ENCODE results near the gene LUZP2. TPM values are rescaled to one million over a fixed set of nuclear protein-coding genes. Genes with fewer than 3 reads are reported as not detected.
A peak's percentile ranks its signal among the peaks of the same experiment; 100 is the strongest.

LUZP2 gene
- polyA plus RNA-seq, 1 donor from 2014 or later = 15.5 TPM

DNA sequence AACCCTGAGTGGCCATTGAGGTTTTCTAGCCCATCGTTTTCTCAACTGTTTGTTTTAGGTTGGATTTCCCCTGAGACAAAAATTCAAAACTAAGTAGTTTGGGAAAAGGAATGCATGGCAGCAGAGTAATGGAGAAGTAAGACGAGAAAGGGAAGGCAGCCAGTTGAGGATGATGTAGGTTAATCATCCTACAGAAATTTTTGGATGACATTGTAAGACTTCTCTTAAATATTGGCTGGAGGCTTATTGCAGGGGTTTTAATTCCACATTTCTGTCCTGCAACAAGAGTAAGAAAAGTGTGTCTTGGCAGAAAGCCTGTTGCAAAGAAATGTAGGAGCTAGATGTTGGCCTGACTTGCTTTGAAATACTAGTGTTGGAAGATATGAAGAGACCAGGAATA, 308.8 kb downstream of the LUZP2 start:
- no peaks in the 10 kb centered on the region for H3K79me2 ChIP-seq (replicated peaks; ENCODE audit: insufficient read depth, low read length)
- no peak overlapping the region for H3K9ac ChIP-seq (ENCODE audit: low read length)
- no peak overlapping the region for H3K4me2 ChIP-seq (ENCODE audit: low read length)
- no peak overlapping the region for H3K4me3 ChIP-seq (ENCODE audit: low read length)
- no peaks in the 10 kb centered on the region for H3F3A ChIP-seq (ENCODE audit: insufficient read depth, low read length, poor library complexity, severe bottlenecking)
- H3K27me3 ChIP-seq (ENCODE audit: insufficient read depth, low read depth, low read length) = no peaks in the 10 kb centered on the region
- no peaks in the 10 kb centered on the region for H3K9me2 ChIP-seq (ENCODE audit: insufficient read depth, low read length)
- no peak for TF ChIP-seq RAD21 (conservative IDR thresholded peaks at IDR 0.05)
- no peaks in the 10 kb centered on the region for H3K36me3 ChIP-seq (ENCODE audit: insufficient read depth, low read length)
- no peaks in the 10 kb centered on the region for H3K9me3 ChIP-seq (ENCODE audit: low read length)
- H4K20me1 ChIP-seq (ENCODE audit: insufficient read depth) = no peaks in the 10 kb centered on the region
- H2AFZ ChIP-seq (ENCODE audit: low read depth, low read length) = no peak overlapping the region
- H3K27ac ChIP-seq (ENCODE audit: low read length) = no peak overlapping the region

DNA sequence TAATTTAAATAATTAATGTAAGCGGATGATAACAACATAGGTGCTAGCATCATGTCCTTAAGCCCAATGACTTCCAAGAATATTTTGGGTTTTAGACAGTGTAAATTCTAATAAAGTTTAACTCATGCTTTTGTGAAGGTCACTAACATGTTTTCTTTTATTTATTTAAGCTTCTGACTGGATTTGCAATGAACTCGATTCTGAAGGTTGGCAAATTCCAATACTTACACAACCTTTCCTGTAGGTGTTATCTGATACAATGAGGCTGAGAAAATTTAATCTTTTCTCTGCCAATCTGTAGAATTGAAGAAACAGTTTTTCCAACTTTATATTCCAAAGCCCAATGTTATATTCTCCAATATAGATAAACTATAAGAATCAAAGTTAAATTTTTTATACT, 311.3 kb downstream of the LUZP2 start:
- H3F3A ChIP-seq (ENCODE audit: insufficient read depth, low read length, poor library complexity, severe bottlenecking) = no peaks in the 10 kb centered on the region
- TF ChIP-seq, protein P1, sequence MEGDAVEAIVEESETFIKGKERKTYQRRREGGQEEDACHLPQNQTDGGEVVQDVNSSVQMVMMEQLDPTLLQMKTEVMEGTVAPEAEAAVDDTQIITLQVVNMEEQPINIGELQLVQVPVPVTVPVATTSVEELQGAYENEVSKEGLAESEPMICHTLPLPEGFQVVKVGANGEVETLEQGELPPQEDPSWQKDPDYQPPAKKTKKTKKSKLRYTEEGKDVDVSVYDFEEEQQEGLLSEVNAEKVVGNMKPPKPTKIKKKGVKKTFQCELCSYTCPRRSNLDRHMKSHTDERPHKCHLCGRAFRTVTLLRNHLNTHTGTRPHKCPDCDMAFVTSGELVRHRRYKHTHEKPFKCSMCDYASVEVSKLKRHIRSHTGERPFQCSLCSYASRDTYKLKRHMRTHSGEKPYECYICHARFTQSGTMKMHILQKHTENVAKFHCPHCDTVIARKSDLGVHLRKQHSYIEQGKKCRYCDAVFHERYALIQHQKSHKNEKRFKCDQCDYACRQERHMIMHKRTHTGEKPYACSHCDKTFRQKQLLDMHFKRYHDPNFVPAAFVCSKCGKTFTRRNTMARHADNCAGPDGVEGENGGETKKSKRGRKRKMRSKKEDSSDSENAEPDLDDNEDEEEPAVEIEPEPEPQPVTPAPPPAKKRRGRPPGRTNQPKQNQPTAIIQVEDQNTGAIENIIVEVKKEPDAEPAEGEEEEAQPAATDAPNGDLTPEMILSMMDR (IDR thresholded peaks at IDR 0.05; ENCODE audit: poor library complexity, severe bottlenecking) = no peak
- TF ChIP-seq POLR2AphosphoS5 (IDR thresholded peaks at IDR 0.05) = no peak
- TF ChIP-seq, protein P2, sequence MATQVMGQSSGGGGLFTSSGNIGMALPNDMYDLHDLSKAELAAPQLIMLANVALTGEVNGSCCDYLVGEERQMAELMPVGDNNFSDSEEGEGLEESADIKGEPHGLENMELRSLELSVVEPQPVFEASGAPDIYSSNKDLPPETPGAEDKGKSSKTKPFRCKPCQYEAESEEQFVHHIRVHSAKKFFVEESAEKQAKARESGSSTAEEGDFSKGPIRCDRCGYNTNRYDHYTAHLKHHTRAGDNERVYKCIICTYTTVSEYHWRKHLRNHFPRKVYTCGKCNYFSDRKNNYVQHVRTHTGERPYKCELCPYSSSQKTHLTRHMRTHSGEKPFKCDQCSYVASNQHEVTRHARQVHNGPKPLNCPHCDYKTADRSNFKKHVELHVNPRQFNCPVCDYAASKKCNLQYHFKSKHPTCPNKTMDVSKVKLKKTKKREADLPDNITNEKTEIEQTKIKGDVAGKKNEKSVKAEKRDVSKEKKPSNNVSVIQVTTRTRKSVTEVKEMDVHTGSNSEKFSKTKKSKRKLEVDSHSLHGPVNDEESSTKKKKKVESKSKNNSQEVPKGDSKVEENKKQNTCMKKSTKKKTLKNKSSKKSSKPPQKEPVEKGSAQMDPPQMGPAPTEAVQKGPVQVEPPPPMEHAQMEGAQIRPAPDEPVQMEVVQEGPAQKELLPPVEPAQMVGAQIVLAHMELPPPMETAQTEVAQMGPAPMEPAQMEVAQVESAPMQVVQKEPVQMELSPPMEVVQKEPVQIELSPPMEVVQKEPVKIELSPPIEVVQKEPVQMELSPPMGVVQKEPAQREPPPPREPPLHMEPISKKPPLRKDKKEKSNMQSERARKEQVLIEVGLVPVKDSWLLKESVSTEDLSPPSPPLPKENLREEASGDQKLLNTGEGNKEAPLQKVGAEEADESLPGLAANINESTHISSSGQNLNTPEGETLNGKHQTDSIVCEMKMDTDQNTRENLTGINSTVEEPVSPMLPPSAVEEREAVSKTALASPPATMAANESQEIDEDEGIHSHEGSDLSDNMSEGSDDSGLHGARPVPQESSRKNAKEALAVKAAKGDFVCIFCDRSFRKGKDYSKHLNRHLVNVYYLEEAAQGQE (IDR thresholded peaks at IDR 0.05; ENCODE audit: borderline replicate concordance) = no peak
- TF ChIP-seq EZH2 (IDR thresholded peaks at IDR 0.05; ENCODE audit: borderline replicate concordance, insufficient read depth, low read length, poor library complexity, severe bottlenecking) = no peak
- no peak for TF ChIP-seq SMC3 (conservative IDR thresholded peaks at IDR 0.05; ENCODE audit: poor library complexity)
- no peak for TF ChIP-seq RAD21 (conservative IDR thresholded peaks at IDR 0.05)
- no peaks in the 10 kb centered on the region for H3K36me3 ChIP-seq (ENCODE audit: insufficient read depth, low read length)
- no peak overlapping the region for H3K9ac ChIP-seq (ENCODE audit: low read length)
- no peak overlapping the region for H2AFZ ChIP-seq (ENCODE audit: low read depth, low read length)
- H3K27me3 ChIP-seq (ENCODE audit: insufficient read depth, low read depth, low read length) = no peaks in the 10 kb centered on the region
- H3K27ac ChIP-seq (ENCODE audit: low read length) = no peak overlapping the region
- H3K9me2 ChIP-seq (ENCODE audit: insufficient read depth, low read length) = no peaks in the 10 kb centered on the region
- H3K4me3 ChIP-seq (ENCODE audit: low read length) = no peak overlapping the region
- no peaks in the 10 kb centered on the region for H3K79me2 ChIP-seq (replicated peaks; ENCODE audit: insufficient read depth, low read length)
- no peaks in the 10 kb centered on the region for H4K20me1 ChIP-seq (ENCODE audit: insufficient read depth)
- no peak overlapping the region for H3K4me2 ChIP-seq (ENCODE audit: low read length)
- no peaks in the 10 kb centered on the region for H3K9me3 ChIP-seq (ENCODE audit: low read length)

DNA sequence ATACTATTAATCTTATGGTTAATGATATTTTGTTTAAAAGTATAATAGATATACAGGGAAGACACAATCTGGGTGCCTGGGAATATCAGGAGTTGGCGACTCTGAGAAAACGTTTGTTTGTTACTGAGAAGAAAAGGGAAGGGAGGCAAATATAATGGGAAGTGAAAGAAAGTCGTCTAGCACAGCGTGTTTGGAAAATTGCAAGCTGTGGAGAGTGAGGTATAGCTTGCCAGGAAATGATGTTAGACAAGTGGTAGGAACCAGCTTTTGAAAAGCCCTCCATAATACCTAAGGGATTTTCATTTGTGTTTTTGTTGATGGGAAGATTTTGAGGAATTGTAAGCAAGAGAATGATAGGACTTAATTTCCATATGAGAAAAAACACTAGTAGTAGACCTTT, 322.2 kb downstream of the LUZP2 start:
- no peaks in the 10 kb centered on the region for H3F3A ChIP-seq (ENCODE audit: insufficient read depth, low read length, poor library complexity, severe bottlenecking)
- no peaks in the 10 kb centered on the region for H3K27me3 ChIP-seq (ENCODE audit: insufficient read depth, low read depth, low read length)
- H3K27ac ChIP-seq (ENCODE audit: low read length) = peak overlapping the region; percentile 74
- TF ChIP-seq, protein P1 (IDR thresholded peaks at IDR 0.05; ENCODE audit: poor library complexity, severe bottlenecking) = no peak
- TF ChIP-seq, protein P2 (IDR thresholded peaks at IDR 0.05; ENCODE audit: borderline replicate concordance) = peak; percentile 26
- H3K9ac ChIP-seq (ENCODE audit: low read length) = no peak overlapping the region
- no peak overlapping the region for H3K4me3 ChIP-seq (ENCODE audit: low read length)
- no peak overlapping the region for H2AFZ ChIP-seq (ENCODE audit: low read depth, low read length)
- H3K9me3 ChIP-seq (ENCODE audit: low read length) = no peaks in the 10 kb centered on the region
- H4K20me1 ChIP-seq (ENCODE audit: insufficient read depth) = no peaks in the 10 kb centered on the region
- no peaks in the 10 kb centered on the region for H3K79me2 ChIP-seq (replicated peaks; ENCODE audit: insufficient read depth, low read length)
- H3K9me2 ChIP-seq (ENCODE audit: insufficient read depth, low read length) = no peaks in the 10 kb centered on the region
- H3K36me3 ChIP-seq (ENCODE audit: insufficient read depth, low read length) = no peaks in the 10 kb centered on the region
- no peak overlapping the region for H3K4me2 ChIP-seq (ENCODE audit: low read length)

All from neural cell (in vitro differentiated cells).